HUDEP-2 (cell line): Measurements from ENCODE around the gene BACH2.

Source experiments
- DNase-seq, 76 experiments: peaks; one replicate each; lab custom pipeline; 2025; ENCODE audit not compliant: unreplicated experiment in 76 of 76; lab: John Stamatoyannopoulos, UW

The BACH2 gene

GRCh38 chr6:90008908-90009501 lies 287.6 kb downstream of the BACH2 start:
- no peak for DNase-seq

DNA sequence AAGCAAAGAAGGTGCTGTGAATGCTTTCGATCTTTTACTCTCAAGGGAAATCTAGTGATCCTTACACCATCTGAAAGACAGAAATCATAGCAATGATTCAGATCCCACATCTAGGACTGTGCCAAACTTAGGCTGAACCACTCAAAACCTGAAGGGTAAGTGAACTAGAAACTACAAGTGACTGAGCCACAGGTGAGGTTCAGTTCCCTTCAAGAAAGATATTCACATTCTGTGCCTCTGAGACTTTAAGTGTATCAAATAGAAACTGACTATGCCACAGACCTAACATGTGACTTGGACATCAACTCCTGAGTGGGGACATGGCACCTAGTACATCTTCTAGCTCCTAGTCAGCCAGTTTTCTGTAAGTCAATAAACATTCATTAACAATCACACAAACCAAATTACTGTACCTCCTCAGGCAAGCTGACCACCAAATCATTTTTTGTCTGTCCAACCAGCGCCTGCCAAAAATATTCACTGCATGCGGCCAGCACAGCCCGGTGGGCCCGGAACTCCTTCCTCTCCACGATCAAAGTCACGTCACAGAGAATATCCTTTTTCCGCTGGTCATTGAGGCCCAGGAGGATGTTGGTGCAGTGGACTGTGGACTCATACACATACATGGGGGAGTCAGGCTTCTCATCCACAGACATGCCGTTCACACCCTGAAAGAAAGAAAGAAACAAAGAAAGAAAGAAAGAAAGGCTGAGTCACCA lies 288.3 kb downstream of the BACH2 start:
- no peak for DNase-seq

- no peak for DNase-seq
Measured at GRCh38 chr6:90005048-90005827, 291.4 kb downstream of the BACH2 start.

DNA sequence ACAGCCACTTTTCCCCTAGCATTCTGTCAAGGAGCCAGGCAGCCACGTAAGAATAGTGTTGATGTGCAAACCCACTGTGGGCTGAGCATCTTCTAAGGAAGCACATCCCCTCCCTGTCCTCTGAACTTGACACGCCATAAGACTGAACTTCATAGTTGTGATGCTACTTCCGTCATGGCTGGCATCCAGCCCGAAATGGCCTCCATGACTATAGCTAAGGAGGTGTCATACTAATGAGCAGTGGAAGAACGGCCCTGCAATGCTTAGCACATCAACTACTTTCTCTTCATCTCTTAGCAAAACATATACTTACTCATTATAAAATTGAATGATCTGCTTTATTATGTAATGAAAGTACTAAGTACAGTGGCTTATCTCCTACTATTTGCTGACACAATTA lies 292.1 kb downstream of the BACH2 start:
- no peak for DNase-seq

DNA sequence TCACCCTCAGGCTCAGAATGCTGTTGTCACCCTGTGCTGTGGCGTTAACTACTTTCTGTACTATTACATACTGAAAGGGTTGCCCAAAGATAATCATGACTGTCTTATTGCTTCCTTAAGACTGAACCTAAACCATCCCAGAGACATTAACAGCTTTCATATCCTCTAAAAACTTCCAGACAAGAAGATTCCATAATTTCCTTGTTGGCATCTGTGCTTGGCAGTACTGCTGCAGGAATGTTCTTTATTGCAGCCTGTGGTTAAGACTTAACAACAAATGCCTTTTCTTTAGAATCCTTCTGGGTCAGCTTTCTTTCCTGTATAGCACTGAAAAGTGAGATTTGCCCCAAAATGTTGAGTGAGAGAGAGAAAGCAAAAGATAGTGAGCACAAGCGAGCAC lies 292.7 kb downstream of the BACH2 start:
- no peak for DNase-seq

DNA sequence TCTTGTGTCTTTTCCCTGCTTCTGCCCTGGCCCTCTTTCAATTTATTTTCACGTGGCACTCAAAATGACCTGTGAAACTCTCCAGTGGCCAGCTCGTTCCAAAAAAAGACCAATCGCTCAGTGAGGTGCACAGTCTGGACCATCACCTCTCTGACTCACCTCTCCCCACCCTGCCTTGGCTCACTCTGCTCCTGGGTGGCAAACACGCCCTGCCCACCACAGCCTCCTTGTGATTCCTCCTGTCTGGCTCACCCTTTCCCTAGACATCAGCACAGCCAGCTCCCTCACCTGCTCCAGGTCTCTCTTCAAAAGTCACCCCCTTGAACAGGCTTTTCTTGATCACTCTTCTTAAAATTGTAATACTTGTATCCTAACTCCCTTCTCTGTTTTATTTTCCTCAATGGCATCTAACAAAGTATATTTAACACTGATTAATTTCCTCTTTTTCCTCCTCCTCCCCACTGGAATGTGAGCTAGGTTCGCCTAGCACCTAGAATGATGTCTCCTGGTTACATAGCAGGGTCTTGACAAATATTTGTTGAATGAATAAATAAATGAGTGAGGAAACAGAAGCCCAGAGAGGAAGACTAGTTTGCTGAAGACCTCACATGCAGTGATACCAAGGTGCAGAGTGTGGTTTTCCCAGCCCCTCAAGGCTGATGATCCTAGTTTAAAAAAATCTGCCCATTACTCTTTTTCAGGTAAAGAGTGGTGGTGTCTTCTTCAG lies 293.4 kb downstream of the BACH2 start:
- DNase-seq: no peak

GRCh38 chr6:90000864-90001731 lies 295.5 kb downstream of the BACH2 start:
- peak in 4 of 76 experiments; percentile 4 to 29 (median 20) for DNase-seq

- DNase-seq: no peak
Measured at GRCh38 chr6:89999945-90000825, 296.5 kb downstream of the BACH2 start.

- peak in 68 of 76 experiments; percentile 4 to 92 (median 44) for DNase-seq
Measured at GRCh38 chr6:89999154-89999553, 297.5 kb downstream of the BACH2 start.

DNA sequence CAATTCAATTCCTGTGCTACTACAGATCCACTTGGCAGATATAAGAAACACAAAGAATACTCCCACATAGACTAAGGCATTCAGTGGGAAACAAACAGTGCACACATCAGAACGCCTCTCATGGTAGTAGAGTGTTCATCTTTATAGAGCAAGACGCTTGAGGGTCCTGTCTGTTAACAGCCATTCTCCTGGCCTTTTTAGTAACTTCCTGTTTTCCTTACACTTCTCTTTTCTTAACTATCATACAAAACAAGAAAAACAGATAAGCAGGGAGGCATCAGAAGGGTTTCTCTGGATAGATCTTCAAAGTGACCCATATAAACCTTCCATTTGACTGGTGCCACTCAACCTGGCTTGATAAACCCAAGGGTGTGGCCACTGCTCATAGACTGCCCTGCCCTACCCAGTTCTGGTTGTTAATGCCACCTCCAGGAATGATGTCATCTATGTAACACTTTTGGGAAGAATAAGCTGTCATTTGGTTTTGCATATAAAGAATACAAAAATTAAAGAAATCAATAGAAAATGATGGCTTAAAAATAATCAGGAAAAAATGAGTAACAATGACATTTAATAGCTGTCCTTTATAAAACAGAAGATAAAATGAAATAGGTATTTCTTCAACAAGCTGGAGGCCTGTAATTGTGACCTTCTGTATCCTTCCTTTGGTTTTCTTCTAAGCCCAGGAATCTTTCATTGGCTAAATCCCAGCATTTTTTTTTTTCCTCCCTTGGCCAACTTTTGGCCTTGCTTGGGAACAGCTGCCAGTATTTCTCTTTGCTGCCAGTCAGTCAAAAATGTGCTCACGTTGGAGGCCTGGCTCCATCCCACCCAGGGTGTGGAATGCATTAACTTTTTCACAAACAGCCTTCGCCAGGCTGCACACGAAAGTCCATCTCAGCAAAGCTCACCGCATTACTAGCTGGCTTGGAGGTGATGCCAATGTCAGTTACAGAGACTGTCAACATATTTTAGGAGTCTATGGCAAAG lies 298.9 kb downstream of the BACH2 start:
- DNase-seq: peak in 1 of 76 experiments; percentile 16

DNA sequence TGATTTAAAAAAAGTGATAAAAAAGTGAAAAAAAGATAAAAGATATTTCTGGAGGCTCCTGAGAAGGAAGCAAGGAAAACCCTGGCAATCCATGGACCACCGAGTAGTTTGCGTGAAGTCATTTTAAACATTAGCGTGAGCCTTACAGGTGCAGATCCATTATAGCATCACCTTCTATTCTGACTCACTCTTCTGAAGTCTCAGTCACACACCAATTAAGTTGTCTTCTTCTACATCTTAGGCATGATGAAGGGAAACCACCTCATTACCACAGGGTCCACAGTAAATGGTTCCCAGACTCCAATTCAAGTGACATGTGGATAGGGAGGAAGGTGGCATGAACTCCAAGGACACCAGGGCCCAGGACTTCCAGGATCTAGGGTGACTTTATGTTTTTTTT lies 303.2 kb downstream of the BACH2 start:
- DNase-seq: no peak

- no peak for DNase-seq
Measured at GRCh38 chr6:89992818-89993217, 303.8 kb downstream of the BACH2 start.

DNA sequence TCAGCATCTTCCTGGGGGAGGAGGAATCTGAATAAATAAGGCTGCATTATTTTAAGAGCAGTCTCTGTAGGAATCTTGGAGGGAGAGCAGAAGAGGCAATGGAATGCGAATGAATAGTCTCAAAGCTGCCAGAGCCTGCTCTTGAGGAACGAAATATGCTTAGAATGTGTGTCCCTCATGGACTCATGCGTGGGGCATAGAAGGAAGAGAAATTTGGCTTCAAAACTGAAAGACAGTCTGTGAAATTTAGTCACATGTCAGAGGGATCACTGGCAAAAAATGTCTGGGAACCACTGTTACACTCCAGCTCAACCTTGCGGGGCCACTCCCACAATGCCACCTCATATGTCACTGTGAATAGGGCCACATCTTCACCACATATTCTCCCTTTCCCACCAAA lies 306.9 kb downstream of the BACH2 start:
- DNase-seq: no peak

DNA sequence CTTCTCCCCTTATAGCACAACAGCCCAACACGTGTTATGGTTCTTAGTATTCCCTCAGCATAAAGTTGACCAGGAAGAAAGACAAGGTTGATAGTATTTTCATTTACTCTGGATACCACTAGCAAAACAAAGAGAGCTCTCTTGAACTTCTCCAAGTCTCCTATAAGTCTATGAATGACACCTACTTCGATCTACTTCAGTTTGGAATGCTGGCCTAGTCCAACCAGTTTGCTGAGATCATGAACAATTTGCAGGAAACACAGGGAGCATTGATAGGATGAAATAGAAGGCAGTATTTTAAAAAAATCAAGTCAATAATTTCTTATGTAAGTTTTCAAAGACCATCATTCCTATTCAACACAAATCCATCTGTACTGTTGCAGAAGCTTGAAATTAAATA lies 308.8 kb downstream of the BACH2 start:
- no peak for DNase-seq

- DNase-seq: no peak
Measured at GRCh38 chr6:89987140-89987539, 309.5 kb downstream of the BACH2 start.

DNA sequence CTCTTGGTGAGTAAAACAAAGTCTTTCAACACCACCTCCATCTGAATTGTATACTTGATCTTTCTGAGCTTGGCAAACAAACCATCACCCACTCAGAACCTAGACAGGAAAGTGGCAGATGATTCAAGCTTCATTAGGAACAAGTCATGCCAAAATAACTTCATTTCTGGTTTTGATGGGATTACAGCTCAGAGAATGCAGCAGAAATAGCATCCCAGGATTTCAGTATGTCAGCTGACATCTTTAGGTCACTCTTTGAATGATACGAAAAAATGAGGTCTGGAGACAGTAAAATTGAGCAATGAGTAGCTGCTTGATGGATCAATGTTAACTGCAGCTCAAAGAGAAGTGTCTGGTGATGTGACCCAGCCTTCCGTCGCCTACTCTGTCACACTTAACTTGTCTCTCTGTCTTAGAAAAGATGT lies 310.0 kb downstream of the BACH2 start:
- DNase-seq: no peak

DNA sequence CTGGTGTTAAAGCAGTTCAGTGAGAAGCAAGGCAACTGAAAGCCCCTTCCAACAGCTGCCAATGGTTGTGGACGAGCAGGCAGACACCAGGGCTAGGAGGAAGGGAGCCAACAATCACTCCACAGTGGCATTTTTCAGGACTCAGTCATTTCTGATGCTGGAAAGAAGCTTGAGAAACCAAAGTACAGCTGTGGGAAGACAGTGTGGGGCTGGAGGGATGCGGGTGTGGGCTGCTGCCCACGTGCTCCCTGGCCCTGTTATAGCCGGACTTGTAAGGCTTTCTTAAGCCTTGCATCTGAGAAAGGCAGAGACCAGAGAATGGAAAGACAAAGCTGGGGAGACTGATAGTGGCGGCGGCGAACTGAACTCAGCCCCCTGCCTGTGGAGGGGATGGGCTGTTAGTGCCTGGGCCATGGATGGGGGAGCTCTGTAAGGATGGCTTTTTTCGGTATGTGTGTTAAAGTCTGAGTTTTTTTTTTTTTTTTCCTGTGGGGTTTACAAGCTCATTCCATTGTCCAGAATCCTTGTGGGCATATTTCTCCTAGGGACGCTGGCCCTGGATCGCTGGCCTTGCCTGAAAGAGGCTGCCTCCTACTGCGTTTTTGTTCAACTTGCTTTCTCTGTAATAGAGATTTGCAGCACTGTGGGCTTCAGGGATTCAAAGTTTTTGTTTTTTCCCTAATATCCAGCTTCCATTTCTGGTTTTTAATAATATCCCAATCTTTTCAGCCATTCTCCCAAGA lies 310.7 kb downstream of the BACH2 start:
- DNase-seq: no peak
